ENCODE results near the gene SMIM22.

The SMIM22 gene, protein sequence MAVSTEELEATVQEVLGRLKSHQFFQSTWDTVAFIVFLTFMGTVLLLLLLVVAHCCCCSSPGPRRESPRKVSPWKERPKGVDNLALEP

DNA sequence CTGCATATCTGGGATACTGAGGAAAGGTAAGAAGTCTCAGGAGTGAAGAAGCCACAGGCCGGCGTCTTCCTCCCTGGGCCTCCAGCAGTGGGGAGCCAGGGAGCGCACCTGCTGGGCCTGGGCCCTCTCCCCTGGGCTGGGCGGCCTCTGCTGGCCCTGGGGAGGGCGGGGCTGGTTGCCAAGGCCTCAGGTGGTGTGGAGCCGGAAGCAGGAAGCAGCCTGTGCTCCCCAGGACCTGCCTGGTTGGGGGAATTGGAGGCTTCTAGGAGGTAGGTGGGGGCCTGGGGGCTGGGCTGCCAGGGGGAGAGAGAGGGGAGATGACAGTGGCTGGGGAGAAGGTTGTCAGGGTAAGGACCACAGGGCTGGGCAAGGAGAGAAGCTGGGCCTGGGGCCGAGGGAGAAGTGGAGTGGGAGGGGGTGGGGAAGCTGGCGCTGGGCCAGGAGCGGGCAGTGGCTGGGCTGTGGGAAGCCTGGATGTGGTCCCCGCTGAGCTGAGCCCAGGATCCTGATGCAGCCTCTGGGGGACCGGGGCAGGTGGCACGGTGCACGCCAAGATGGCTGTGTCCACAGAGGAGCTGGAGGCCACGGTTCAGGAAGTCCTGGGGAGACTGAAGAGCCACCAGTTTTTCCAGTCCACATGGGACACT lies at the start of gene SMIM22:
TSS of gene SMIM22 (plus strand) at position 189 of the 647 bp plus-strand sequence. CDS start at position 555, 366 bp downstream.
- FAIRE-seq = no peak
- DNase-seq (ENCODE audit: low spot score) = no peak

GRCh38 chr16:4746215-4746614 lies 49.0 kb upstream of the SMIM22 start:
- DNase-seq (ENCODE audit: low spot score) (no peak), FAIRE-seq (no peak)

DNA sequence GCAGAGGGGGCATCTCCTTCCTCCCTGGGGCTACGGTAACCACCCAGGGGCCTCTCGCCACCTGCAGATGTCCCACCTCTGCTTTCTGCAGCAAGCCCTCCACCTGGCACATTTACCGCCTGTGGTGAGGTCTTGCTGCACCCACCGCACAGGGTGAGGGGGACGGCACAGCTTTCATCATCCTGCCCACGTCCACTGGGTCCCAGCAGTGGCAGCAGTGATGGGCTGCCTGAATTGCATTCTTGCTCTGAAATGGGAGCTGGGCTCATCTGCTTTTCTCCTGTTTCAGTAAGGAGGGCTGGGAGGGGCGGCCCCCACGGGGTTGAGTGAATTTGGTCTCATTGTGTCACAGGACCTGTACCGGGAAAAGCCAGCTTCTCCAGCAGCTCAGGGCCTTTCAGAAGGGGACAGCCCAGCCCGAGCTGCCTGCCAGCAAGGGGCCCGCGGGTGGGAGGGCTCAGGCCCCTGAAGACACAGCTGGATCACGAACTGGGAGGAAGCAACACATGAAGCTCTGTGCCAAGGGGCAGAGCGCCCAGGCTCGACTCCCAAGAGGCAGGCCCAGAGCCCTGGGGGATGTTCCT lies 48.1 kb upstream of the SMIM22 start:
- DNase-seq (ENCODE audit: low spot score) = no peak
- no peak for FAIRE-seq

DNA sequence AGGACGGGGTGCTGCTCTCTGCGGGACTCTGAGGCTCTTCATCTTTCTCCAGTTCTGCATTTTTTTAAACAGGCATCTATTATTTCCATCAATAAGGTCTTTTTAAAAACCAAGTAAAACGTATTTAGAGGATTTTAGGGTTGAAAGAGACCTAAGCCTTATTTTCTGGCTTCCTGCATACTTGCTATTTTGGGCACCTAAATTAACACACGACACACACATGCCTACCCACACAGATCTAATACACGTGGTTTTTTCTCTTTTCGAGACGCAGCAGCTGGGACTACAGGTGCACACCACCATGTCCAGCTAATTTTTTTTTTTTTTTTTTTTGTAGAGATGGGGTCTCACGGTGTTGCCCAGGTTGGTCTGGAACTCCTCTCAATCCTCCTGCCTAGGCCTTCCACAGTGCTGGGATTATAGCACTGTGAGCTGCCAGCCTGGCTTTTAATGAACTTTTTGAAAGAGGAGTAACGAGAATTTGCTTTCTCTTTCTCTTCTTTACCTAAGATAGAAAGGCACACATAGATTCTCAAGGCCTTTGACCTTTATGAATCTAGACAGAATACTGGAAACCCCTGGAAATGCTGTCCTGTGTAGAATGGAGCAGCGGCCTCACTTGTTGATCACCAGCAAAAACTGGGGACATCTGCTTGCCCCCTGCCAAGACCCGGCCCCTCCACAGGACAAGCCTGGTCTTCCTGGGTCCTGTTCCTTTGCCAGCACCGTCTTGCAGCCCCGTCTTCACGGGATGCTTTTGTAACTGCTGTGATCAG lies 47.1 kb upstream of the SMIM22 start:
- no peak for DNase-seq (ENCODE audit: low spot score)
- no peak for FAIRE-seq

DNA sequence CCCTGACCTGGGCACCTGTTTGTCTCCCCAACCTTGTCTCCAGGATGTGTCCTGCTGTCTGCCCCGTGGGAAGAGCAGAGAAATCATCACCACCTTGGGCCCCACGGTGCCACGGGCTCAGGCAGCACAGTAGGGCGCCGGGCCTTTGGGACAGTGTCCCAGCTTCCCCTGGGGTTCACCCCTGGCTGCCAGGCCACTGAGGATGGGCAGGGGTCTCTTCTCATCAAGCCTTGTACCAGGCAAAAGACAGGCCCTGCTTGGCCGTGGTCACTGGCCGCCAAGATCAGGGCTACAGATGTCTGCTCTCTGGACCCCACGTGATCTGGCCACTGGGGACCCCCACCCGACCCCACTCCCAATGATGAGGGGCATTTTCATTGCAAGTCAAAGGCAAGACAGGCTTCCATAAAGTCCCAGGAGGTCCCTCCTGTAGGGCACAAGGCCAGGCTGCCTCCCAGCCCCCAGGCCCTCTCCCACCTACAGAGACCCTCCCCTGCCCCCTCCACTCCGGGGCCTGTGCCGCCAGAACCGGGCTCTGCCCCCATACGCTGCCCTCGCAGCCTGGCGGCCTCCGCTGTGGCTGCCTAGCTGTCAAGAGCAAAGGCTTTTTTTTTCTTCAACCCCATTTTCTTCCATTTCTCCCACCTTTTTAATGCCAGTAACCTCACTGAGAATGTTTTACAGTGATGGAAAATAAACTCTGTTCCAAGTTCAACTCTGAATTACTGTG lies 46.3 kb upstream of the SMIM22 start:
- FAIRE-seq (no peak), DNase-seq (ENCODE audit: low spot score) (no peak)

- FAIRE-seq = no peak
- no peak for DNase-seq (ENCODE audit: low spot score)
Observed at GRCh38 chr16:4749700-4750257, 45.4 kb upstream of the SMIM22 start.

GRCh38 chr16:4750896-4751295 lies 44.3 kb upstream of the SMIM22 start:
- no peak for FAIRE-seq
- DNase-seq (ENCODE audit: low spot score) = no peak

GRCh38 chr16:4752351-4753100 lies 42.6 kb upstream of the SMIM22 start:
- DNase-seq (ENCODE audit: low spot score) (no peak), FAIRE-seq (no peak)

GRCh38 chr16:4753227-4753626 lies 41.9 kb upstream of the SMIM22 start:
- FAIRE-seq = no peak
- no peak for DNase-seq (ENCODE audit: low spot score)

GRCh38 chr16:4754865-4755264 lies 40.3 kb upstream of the SMIM22 start:
- no peak for FAIRE-seq
- DNase-seq (ENCODE audit: low spot score) = no peak

- no peak for DNase-seq (ENCODE audit: low spot score)
- FAIRE-seq = no peak
Observed at GRCh38 chr16:4755687-4756086, 39.5 kb upstream of the SMIM22 start.

- FAIRE-seq (no peak), DNase-seq (ENCODE audit: low spot score) (no peak)
Observed at GRCh38 chr16:4760221-4760910, 34.8 kb upstream of the SMIM22 start.

DNA sequence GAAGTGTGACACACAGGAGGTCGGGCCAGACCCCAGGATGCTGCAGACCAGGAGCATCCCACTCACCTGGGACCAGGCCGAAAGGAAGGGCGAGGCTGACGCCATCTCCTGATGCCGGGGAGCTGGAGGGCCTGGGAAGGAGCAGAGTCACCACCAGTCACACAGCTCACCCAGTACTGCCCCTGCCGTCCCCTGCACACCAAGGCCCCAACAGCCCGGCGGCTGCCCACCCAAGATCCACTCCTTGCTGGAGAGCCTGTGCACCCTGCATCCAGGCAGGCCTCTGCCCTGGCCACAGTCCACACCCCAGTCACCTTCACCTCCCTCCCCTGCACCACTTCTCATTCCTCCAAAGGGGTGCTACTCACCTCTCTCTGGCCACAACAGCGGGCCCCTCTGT lies 33.0 kb upstream of the SMIM22 start:
- no peak for DNase-seq (ENCODE audit: low spot score)
- FAIRE-seq = no peak

GRCh38 chr16:4763791-4764190 lies 31.4 kb upstream of the SMIM22 start:
- FAIRE-seq = no peak
- no peak for DNase-seq (ENCODE audit: low spot score)

- DNase-seq (ENCODE audit: low spot score) (no peak), FAIRE-seq (no peak)
Observed at GRCh38 chr16:4765511-4766474, 29.4 kb upstream of the SMIM22 start.

DNA sequence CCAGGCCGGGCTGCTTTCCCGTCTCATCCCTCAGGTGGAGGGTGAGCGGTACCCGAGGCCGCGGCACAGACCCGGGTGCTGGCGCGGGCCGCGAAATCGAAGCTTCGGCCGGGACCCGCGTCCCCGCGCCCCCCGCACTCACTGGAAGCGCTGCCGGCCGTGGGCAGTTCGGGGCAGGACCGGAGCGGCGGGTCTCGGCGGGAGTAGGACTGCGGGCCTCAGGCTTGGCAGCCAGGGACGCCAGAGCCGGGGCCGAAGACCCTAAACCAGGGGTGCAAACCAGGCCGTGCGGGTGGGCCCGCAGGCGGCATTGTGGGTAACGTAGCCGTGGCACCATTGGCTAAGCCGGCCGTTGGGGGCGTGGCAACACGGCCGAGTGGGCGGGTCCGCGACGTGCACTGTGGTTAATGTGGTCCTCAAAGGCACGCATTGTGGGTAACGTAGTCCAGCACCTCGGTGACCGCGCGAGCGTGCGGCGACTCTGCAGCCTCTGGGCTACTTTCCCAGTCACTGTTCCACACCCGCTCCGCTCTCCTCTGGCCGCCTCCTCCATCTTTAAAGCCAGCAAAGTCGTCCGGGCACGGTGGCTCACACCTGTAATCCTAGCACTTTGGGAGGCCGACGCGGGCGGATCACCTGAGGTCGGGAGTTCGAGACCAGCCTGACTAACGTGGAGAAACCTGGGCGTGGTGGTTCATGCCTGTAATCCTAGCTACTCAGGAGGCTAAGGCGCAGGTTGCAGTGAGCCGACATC lies 28.1 kb upstream of the SMIM22 start, which contains the start of gene ZNF500:
TSS of gene ZNF500 (minus strand) at position 288 of the 754 bp plus-strand sequence. CDS start 1,184 bp downstream, outside the sequence.
- DNase-seq (ENCODE audit: low spot score) (peak; percentile 87), FAIRE-seq (peak; percentile 67)

- DNase-seq (ENCODE audit: low spot score) (no peak), FAIRE-seq (no peak)
Observed at GRCh38 chr16:4767872-4768548, 27.2 kb upstream of the SMIM22 start.

Measured in RCC 7860 (cell line).